ENCODE results near the gene ANK3.

Gene ANK3

DNA sequence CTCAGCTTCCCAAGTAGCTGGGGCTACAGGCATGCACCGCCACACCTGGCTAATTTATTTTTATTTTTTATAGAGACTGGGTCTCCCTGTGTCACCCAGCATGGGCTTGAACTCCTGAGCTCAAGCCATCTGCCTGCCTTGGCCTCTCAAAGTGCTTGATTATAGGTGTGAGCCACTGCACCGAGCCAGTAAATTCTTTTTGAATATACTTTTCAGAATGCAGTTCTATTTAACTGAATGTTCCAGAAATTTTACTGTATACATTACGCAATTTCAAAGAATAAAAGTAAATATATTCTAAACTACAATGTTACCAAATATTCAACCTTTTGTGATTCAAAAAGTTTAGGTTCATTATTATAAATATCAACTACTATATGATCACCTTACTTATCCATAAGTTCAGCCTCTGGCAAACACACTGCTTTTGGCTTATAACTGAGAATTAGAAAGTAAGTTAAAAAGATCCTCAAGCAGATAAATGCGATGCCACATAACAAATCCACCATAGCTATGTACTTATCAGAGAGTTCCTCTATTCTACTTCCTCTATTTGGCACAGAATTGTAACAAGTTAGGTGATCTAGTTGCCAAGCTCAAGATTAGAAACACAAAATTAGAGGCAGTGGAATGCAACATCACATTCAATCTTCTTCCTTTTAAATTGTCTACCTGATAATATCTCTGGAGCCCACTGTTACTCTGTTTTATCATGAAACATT lies 118.2 kb downstream of the ANK3 start:
- DNase-seq = no peak

DNA sequence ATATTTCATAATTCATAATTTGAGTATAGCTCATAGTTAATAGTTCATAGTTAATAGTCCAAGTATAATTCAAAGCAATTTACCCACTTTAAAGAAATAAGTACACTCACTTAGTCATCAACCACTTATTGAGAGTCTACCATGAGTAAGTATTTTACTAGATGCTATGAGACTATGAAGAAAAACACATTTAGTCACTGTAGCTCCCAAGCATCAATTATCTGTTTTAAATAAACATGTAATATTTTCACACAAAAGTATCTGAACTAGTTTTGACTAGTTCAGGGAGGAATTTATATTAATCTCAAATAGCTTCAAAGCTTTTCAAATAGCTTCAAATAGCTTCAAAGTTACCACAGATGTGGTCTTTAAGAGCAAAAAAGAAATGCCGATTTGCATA lies 119.2 kb downstream of the ANK3 start:
- no peak for DNase-seq

DNA sequence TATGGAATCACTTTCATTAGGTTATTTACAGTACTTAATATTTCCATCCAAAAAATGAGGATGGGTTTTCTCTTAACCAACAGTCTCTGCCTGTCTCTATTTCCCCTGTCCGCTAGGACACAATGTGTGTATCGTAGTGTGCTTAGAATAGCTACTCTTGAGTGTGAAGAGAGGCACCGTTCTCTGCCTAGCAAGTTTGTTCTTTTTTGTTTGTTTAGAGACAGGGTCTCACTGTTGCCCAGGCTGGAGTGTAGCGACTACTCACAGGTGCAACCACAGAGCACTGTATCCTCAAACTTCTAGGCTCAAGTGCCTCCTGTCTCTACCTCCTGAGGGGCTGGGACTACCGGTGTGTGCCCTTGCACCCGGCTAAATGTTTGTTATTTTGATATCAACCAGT lies 121.9 kb downstream of the ANK3 start:
- DNase-seq = no peak

DNA sequence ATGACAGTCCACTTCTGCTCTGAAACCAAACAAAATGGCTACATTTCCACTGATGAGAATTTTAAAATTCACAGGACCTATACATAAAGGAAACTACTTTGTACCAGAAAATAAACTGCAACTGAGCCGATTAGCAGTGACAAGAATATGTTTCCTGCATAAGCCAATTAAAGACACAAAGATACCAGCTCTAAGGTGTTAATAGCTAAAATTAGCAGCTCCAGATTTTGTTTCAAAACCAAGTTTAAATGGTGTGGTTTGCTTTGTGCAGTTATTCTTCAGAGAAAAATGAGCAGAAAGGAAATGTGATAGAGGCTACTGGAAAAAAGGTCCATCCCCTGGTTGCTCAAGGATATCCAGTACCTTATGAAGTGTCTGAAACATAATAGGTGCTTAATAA lies 123.2 kb downstream of the ANK3 start:
- no peak for DNase-seq

DNA sequence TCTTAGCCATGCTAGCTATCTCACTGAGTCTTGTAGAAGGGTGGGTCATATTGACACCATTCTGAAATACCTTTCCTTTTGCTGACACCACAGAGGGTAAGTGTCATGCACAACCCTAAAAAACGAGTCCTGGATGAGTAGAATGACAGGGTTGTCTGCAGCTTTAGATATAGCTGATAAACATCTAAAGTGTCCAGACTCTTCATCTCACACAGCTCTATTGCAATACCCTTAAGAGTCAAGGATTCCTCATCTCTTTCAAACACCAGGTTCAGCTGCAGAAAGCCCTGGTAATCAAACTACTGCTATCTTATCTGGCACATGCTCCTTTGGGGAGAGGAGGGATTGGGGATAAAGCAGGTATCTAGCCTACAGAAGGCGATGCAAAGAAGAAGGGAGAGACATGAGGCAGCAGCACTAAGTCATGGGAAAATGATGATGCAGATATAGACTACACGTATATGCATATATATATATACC lies 127.0 kb downstream of the ANK3 start:
- no peak for DNase-seq

DNA sequence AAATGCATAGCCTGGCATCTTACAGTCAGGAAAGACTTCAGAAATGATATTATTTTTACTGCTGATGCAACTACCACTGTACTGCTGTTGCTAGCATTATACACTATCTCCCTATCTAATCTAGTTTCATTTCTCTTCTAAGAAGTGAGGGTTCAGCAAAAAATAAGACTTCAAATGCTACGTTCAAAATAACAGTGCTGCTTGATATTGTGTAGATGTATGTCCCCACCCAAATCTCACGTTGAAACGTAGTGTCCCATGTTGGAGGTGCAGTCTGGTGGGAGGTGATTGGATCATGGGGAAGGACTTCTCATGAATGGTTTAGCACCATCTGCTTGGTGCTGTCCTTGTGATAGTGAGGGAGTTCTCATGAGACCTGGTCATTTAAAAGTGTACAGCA lies 129.4 kb downstream of the ANK3 start:
- no peak for DNase-seq

DNA sequence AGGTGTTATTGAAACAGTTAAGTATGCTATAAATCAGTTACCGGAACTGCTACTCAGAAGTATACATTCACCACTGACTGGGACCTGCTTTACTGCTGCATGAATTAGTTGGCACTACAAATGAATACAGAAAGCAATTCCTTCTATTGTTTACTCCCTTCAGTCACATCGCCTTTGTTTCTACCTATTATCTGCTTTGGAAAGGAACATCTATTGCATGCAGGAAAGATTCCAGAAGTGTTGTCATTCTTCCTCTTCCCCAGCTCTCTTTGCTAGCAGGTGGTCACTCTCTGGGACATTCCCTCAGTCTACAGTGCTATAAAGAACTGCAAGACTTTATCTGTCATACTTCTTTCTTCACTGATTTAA lies 131.3 kb downstream of the ANK3 start:
- no peak for DNase-seq

DNA sequence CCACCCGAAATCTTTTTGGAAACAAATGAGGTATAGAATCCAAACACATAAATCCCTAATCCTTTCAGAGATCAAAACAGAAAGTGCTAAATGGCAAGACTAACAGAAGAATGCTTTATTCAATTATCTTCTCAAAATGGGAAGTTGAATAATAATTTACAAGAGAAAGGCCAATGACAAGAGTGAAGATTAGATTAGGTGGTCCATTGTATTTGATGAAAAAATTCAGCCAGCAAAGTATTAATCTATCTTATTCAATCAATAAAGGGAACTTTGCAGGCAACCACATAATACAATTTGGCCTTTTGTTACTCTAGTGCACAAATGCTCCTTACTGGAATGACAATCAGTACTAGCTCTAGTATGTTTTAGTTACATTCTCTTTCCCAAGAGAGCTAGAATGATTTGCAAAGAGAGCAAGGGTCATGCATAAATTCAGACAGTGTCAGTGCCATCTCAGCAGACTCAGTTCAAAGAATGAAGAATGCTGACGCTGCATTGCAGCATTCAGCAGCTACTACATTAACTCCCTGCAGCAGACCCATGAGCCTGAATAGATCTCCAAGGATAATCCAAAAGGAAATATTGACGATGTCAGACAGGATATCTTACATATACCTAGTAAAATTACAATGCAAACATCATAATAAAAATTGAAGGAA lies 131.8 kb downstream of the ANK3 start:
- DNase-seq = no peak

DNA sequence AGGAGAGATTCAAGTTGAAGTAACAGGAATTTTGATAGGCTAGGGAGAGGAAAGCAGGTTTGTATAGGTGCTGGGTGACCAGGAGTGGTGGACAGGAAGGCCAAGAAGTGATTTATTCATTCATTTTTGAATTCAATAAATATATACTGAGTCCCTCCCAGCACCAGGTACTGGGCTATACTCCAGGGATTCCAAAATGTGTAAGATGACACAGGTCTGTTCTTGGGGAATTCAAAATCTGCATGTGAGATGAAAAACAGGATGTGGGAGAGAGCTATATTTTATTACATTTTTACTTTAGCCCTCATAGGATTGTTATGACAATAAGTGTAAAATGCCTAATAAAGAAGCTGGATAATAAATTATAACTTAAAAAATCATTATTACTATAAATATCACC lies 134.9 kb downstream of the ANK3 start:
- DNase-seq = no peak

DNA sequence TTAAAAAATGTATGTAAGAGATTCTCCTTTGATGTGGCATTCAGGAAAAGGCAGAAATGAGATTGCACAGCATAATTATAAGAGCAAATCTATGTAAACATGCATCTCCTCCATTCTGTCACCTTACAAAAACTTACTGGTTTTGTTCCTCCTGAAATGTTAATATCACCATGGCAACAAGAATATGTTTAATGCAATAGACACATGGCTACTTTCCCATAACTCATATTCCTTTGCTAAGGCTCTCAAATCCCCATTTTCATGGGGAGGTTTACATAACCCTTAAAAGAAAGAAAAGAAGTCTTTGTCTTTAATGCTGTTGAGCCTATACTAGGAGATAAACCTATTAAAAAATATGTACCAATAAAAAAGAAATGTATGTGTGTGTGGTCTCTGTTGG lies 136.2 kb downstream of the ANK3 start:
- DNase-seq = no peak

DNA sequence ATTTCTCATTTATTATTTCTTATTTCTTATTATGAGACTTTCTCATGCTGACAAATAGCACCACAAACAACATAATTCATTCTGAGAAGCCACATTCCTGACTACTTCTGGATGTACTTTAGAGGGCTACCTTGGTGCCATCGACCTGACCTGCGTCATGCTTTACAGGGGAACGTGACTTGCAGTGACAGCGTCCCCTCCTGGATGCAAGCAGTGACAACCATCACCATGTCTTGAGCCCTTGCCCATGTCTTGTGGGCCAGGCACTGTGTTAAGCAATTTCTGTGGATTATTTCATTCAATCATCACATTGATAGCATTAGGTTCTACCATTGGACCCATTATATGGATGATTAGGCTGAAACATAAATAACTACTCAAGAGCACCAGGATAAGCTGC lies 137.0 kb downstream of the ANK3 start:
- no peak for DNase-seq

DNA sequence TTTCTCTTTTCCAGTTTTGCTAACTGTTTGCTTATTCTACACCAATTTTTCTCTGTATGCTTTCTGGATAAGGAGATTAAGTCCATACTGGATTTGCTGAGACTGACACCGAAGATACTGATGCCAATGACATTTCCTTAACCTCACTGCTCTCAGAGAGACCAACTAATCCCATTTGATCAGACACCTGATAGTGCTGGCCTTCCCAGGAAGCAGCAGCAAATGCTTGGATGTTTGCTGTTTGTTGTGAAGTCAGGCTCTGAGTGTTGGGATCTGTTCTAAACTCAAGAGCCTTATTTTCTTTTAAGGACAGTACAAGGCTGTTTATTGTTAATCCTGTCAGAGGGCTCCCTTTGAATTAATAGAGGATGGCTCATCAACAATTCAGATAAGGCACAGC lies 143.3 kb downstream of the ANK3 start:
- no peak for DNase-seq

DNA sequence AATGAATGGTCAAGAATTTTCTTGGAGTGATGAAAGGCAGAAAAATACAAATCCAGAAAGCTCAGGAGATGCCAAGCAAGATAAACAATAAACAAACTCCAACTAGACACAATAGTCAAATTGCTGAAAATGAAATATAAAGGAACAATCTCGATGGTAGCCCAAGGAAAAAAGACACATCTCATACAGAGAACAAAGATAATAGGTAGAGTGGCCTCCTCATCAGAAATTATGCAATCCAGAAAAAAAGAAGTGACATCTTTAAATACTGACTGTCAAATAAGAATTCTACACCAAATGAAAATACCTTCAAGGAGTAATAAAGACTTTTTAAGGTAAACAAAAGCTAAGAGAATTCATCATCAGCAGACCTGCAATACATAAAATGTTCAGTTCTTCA lies 150.4 kb downstream of the ANK3 start:
- no peak for DNase-seq

DNA sequence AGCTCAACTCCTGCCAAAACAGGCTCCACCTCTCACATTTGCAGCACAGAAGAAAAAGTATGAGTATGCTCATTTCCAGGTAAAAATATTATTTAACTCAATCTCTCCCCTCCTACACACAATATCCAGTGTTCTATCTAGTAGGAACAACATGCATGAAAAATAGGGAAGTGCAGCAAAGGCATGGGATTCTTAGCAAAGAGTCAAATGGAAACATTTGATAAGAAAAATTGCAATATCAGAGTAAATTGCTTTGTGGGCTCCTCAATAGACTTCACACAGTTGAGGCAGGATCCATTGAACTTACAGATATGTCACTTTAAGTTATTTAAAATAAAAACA lies 150.9 kb downstream of the ANK3 start:
- no peak for DNase-seq

DNA sequence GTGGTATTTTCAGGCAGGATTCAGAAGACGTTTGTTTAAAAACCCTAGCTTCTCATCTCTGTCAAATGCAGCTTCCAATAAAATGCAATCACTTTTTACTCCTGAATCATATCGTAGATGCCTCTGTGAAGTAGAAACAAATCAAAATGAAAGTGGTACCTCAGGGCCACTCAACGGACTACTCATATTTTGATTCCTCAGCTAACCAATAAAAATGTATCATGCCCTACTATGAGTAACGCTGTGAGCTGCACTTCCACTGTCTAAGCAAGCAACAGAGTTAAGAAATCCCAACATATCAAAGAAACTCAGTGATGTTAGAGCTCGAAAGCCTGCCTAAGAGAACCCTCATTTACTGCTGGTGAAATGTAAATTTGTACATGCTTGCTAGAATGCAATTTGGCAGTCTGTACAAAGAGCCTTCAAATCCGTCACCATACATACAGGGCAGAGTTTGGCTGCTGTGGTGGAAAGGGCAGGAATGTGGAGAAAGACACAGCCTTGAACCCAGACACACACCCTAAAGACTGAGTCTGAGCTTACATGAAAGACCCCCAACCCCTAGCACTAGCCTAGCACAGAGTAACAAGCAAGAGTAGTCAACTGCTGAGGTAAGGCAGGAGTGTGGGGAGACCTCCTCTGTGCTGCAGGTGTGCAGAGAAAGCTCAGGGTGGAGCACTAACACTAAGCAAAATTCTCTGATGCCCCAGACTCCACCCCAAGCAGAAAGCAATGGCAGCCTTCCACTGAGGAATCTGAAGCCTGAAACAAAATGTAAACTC lies 151.5 kb downstream of the ANK3 start:
- DNase-seq = no peak

DNA sequence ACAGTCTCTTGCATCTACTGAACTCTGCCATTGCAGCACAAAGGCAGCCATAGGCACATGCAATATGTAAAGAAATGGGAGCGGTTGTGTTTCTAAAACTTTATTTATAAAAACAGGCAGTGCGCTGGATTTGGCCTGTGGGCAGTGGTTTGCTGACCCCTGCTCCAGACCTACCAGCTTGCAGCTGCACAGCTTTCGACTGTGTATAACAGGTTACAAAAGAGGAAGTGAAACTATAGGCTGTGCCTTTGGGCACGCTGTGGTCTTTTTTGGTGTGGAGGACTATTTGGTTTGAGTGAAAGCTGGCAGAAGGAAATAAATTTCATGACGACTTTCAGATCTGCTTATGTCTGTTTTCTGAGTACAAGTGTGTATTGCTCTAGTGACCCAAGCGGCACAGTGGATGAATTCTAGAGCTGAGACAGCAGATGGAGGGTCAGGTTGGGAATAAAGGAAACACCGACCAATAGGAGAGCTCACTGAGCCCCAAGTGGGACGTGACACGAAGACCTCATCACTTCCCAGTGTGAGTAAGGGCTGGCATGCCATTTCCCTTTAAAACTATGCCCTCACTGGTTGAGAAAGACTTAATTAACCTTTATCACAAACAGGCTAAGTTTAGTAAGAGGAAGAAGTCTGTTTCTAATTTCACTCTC lies 152.7 kb downstream of the ANK3 start:
- DNase-seq = no peak

DNA sequence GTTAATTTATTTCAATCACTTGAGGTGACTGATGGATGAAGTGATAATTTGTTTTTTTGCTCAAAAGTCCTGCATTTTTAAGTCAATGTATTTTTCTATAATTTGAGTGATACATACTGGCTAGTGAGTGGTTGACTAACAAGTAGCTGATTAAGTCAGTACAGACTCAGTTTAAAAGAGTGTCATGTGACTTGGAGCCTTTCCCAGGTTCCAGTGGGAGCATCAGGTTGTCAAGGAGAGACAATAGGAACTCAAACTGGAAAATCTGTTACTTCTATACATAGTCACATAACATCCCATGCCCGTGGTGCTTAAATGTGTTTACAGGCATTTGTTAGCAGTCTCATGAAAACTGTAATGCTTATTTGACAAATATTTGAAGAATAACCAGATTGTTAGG lies 154.7 kb downstream of the ANK3 start:
- no peak for DNase-seq

DNA sequence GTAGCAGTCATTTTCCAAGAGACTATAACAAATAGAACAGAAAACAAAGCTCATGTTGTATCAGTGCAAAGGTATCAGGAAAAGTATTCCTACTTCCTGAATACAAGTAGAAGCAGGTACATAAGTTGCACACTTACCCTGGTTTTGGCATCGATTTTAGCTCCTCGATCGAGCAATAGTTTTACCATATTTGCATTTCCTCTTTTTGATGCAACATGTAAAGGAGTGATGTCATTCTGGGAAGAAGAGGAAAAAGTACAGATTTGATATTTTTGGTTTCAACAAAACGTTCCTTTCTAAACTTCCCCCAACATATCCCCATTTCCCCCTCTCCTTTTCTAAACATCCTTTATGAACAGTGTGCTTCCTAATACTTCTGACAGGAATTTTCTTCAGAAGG lies 155.1 kb downstream of the ANK3 start:
- no peak for DNase-seq

DNA sequence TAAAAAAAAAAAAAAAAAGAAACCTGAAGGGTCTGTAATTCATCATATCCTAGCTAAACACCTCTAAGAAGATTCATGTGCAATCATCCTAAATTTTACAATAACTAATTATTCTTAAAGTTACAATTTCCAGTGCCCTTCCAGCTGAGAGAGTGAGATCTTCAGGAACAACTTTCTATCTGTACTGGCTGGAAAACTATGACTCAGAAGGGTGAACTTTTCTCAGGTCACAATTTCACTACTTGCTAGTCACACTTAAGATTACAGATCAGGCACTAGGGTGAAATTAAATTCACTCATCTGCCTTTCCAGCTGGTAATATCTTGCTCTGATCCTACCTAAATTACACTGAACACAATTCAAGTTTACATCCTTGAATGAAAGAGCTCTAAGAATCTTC lies 158.8 kb downstream of the ANK3 start:
- no peak for DNase-seq

DNA sequence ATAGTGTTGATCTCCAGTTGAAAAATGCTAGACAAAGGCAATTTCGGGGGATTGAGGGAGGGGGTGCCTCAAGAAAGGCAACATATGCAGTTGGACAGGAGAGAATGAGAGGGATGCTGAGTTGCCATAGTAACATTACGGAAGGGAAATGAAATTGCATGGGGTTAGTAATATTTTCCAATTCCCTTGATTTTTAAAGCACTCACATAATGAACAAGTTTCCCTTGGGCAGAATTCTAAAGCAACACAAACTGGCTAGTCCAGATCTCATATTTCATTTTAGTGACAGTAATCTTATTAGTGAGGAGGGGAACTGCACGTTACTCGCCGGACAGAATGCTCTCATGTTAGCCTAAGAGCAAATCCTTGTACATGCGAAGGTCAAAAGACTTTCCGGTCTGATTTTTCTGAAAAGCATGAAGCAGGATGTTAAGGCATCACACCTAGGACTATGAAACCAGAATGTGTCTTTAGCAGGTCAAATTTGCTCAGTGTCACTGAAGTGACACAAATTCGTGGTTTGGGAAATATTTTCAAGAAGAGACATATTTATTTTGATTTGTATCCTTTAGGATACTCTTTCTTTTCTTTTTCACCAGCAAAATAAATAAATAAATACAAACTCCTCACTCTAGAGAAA lies 165.5 kb downstream of the ANK3 start:
- DNase-seq = no peak

DNA sequence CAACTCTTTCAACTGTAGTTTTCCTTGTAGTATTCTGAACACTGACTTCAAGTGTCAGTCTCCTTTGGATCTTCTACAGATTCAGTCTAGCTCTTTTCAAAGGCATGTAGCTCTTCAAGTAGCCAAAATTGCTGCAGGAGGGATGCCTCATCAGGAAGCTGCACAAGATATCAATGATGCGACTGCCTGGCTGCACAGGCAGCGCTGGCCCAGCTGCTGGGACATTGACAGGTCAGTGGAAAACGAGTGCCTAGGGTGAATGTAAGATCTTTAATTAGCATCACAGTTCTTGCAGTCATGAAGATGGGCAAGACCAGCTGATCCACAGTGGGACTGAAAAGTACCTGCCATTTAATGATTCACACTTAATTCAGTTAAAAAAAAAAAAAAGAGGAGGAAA lies 167.6 kb downstream of the ANK3 start:
- no peak for DNase-seq

DNA sequence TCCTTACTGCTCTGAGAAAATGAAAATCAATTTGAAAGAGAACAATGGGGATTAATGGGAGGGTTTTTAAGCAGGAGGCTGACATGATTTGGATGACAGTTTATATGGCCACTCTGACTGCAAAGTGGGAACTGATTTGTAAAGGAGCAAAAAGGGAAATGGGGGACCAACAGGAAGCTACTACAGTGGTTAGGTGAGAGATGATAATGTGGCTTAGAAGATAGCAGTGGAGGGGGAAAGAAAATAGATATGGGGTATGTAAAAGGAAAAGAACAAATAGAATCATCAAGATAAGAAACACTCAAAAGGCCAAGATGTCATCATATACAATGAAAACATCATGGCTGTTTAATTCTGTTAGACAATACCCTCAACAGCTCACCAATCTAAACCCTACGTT lies 177.5 kb downstream of the ANK3 start:
- DNase-seq = no peak

DNA sequence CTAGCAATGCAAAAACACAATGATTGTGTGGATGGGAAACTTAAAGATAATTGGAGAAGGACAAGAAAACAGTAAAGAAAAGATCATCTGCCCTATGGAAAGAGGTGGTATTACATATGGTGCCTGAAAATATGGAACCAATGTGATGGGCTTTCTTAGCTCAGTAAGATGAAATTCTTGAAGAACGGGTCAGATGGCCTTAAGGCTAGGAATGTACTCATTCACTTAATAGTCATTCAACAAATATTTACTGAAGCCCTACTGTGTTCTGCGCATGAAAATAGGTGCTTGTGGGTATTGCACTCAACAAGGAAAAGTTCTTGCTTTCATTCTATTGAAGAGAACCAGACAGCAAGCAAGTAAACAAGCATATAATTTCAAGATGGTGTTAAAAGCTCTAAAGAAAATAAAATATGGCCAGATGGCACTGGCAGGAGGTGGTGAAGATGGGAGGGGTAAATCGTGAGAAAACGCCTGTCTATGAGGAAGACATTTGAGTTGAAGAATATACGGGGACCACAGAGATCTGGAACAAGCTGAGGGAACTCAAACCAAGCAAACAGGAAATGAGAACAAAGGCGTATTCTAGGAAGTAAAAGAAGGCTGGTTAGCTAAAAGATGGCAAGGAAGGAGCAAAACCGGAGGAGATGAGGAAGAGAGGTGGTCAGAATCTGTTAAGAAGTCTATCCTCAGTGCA lies 179.7 kb downstream of the ANK3 start:
- no peak for DNase-seq
